LHCN-M2 (cell line): Measurements from ENCODE around the gene TTLL11. TPM values are rescaled to one million over a fixed set of nuclear protein-coding genes. Genes with fewer than 3 reads are reported as not detected.

Experiments
- DNase-seq: peaks from one replicate; pipeline ENCODE4 v3.0.0-alpha.2; 2012; ENCODE audit warnings: low read depth
- total RNA-seq: library from RNA; depleted of rRNA; stranded (reverse); fragments of >200 nt; gene quantifications from 2 replicates; pipeline ENCODE4 v1.2.3, GENCODE V29; 2014

TTLL11 gene
- total RNA-seq, 1 experiment from 2014 or later: 3.4 TPM

DNA sequence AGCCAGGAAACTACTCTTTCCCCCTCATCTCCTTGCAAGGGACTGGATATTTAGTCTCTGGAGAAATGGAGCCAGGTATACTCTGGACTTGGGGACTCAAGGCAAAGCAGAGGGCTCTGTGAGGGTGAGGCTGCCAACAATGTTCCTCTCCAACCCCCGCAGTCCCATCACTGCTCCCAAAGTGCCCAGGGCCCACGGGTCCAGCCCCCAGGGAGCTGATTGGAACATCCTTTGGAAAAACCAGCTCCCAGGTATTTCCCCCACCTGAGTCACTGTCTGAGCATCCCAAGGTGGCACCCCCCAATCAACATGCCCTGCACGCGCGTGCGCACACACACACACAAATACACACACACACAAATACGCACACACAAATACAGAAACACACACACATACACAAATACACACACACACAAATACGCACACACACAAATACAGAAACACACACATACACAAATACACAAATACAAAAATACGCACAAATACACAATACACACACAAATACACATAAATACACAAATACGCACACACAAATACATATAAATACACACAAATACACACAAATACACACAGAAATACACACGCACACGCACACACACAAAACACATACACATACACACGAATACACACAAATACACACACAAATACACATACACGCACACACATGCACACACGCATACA, 304.3 kb downstream of the TTLL11 start:
- no peak for DNase-seq

DNA sequence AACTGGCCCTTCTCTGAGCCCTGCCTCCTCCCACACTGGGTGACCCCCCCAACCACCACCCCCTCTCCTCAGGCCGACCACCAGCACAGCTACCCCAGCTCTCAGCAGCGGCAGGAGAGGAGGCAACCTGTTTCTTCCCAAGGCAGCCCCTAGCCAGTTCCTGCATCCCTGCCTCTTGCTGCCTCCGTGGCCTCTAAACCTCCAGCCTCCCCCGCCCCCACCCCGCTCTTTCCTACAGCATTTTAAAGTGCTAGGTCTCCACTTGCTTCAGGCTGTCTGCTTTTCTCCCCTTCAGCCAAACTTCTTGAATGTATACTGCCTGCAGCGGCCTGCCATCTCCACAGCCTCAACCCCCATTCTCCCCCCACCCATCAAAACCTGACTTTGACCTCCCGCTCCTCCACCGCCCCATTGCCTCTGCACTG, 306.1 kb downstream of the TTLL11 start:
- no peak for DNase-seq

DNA sequence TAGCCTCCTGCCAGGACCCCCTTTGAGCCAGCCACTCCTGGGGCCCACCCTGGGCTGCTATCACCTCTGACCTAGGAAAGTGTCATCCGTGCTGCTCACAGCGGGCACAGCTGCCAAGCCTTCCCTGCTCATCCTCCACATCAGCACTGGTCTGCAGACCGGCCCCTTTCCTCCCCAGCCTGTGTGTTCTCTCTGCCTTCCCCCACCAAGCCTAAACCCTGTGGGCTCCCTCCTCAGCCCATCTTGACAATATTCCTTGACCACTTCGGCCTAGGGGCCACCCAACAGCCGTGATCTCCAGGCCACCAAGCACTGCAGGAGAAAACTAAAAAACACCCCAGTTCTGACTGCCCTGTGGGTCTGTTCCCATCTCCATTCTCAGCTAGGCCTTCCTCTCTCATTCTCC, 306.6 kb downstream of the TTLL11 start:
- no peak for DNase-seq

DNA sequence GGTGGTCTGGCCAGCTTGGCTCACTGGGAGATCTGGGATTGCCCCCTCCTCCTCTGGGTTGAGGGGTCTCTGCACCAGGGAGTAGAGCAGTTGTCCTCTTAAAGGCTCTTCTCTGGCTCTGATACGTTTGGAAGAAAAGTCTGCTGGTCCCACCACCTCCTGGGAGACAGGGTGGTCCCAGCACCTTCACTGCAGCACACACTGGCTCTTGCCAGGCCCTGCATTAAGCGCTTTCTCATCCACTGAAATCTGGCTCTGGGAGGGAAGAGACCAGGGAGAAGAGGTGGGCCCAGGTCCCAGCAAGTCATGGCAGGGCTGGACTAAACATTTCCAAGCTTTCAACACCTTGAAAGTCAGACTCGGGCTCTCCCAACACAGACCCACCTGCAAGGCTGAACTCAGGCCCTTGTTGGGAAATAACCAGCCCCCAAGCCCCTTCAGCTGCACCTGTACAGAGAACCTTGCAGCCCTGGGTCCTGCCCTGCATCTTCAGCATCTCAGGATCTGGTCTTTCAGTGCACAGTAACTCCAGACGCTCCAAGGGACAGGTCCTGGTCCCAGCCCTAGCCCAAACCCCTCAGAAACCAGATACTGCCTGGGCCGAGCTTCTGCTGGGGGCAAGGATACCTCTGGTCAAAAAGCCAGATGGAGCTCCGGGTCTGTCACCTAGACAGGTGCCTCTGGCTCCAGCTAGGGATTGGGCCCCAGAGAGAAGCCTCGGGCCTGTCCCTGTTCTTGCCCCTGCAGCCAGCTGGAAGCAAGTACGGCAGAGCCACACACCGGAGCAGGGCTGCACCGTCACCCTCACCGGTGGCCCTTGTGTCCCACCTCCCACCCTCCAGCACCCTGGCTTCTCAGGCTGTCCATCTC, 307.2 kb downstream of the TTLL11 start:
- no peak for DNase-seq

- no peak for DNase-seq
Observed at GRCh38 chr9:121784731-121785411, 308.2 kb downstream of the TTLL11 start.

DNA sequence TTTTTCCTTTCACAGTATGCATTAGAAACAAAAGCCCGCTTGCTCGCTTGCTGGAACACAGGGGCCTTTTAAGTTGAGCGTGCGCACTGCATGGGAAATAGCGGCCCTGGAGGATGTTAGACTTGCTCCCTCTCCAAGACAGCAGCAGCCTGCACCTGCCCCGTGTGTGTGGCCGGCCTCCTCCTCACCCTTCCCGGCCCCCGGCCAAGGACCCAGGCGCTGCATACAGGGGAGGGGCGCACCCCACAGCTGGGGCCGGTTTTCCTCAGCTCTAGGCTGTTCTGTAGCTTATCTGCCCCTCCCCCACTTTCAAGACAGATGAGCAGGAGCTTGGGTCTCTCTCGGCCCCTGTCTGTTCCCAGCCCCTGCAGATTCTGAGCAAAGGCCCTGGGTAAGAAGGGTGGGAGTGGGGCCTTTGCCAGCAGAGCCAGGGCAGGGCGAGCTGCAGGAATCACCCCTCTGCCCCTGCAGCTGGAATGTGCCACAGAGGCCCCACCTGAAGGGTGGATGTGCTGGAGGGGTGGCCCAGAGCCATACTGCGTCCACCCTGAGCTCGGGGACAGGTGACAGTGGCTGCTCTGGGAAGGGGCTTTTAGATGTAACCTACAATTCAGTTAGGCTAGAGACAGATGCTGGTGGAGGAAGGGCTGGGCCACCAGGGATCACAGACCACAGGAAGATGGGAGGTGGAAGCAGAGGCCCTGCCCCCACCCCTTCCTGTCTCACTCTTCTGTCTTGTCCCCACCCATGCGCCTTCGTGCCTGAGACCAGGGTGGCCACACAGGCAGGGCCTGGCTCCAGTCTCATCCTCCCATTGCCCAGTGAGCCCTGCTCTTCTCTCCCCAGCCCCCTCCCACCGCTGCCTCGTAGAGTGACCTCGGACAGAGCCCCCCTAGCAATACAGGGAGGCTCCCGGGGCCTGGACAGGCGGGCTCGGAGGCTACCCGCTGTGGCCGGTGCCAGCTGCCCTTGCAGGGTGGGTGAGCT, 309.3 kb downstream of the TTLL11 start:
- no peak for DNase-seq

- no peak for DNase-seq
Observed at GRCh38 chr9:121783111-121783510, 310.0 kb downstream of the TTLL11 start.

GRCh38 chr9:121782514-121783110, 310.5 kb downstream of the TTLL11 start:
- no peak for DNase-seq

DNA sequence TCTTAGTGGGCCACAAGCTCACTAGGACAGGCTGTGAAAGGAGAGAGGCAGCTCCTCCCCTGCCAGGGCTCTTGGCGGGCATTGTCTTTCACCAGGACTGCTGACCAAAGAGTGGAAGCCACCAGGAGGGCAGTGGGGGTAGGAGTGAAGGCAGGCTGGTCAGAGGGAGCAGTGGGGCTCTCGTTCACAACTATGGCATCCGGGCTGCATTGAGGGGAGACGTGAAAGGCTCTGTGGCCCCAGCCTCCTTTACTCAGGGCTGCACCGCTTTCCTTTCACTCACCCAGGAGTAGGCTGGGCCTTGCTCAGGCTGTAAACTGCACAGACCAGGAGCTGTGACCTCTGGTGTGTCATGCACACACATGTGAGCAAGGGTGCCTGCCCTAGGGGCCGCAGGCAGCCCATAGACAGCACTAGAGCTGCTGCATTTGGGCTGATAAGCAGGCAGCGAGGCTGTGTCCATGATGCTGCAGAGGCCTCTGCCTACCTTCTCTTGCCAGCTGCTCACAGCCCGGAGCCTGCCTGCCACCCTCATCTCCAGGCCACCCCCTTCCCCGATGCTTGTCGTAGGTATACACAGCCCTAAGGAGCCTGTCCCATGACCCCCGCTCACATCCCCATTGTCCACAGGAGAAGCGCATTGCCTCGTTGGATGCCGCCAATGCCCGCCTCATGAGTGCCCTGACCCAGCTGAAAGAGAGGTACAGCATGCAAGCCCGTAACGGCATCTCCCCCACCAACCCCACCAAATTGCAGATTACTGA, 311.2 kb downstream of the TTLL11 start:
- no peak for DNase-seq

- DNase-seq: no peak
Observed at GRCh38 chr9:121781145-121781548, 312.0 kb downstream of the TTLL11 start.

GRCh38 chr9:121780177-121781040, 312.7 kb downstream of the TTLL11 start:
- DNase-seq: no peak

GRCh38 chr9:121779381-121780117, 313.6 kb downstream of the TTLL11 start:
- no peak for DNase-seq

GRCh38 chr9:121778252-121779225, 314.6 kb downstream of the TTLL11 start:
- DNase-seq: no peak

GRCh38 chr9:121776739-121777637, 316.1 kb downstream of the TTLL11 start:
- no peak for DNase-seq

DNA sequence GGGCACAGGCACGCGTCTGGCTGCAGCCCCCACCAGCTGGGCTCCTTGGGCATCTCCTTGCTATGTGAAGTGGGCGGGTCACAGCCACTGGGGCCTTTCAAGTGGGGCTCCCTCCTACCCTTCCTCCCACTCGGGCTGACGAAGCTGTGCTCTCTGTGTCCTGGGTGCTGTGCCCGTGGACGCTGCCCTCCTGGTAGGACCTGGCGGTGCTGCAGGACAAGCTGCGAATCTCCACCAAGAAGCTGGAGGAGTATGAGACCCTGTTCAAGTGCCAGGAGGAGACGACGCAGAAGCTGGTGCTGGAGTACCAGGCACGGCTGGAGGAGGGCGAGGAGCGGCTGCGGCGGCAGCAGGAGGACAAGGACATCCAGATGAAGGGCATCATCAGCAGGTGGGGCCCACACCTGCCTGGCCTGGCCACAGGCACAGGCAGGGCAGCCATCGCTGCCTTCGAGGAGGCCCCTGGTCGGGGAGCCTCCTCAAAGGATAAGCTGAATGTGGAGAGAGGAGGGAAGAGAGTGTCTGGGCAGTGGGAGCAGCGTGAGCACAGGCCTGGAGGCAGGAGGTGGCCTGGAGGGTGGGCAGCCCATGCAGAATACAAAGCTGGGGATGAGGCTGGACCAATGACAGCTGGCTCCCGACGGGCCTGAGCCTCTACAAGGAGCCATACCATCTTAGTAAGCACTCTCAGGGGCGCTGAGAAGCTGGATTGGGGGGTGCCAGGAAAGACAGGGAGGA, 316.9 kb downstream of the TTLL11 start:
- no peak for DNase-seq
